BJ (cell line): ENCODE data around the gene FBF1. TPM values are rescaled to one million over a fixed set of nuclear protein-coding genes. Genes with fewer than 3 reads are reported as not detected.

Experiments
- CTCF ChIA-PET: fragments of 350-600 bp; formaldehyde crosslinking; extraction: SDS; loops from one replicate; lab custom pipeline; 2021; ENCODE audit warnings: antibody characterized with exemption, inconsistent platforms; lab: Yijun Ruan, JAX
- POLR2A ChIA-PET: fragments of 300-600 bp; sonication (Branson Sonifier 250); formaldehyde crosslinking; extraction: SDS; loops from one replicate; lab custom pipeline; 2021; ENCODE audit warnings: antibody characterized with exemption; lab: Charles Lee
- DNase-seq: peaks from one replicate; pipeline ENCODE4 v3.0.0-alpha.2; 2011; ENCODE audit warnings: low read depth
- H3K27me3 ChIP-seq: 2 replicates; pipeline ENCODE4 v1.6.0; 2011; ENCODE audit warnings: low read length; ENCODE audit not compliant: control insufficient read depth, insufficient read depth
- H3K36me3 ChIP-seq: 2 replicates; pipeline ENCODE4 v1.5.1; 2011; ENCODE audit warnings: low read length; ENCODE audit not compliant: control insufficient read depth, insufficient read depth
- H3K4me3 ChIP-seq: 2 replicates; pipeline ENCODE4 v1.5.1; 2011; ENCODE audit warnings: low read depth, mild to moderate bottlenecking, control low read depth, low read length
- CTCF ChIP-seq: IDR thresholded peaks from 2 replicates; pipeline ENCODE4 v1.5.1; 2011; ENCODE audit warnings: low read depth, mild to moderate bottlenecking, control low read depth, inconsistent platforms, low read length, moderate library complexity; ENCODE audit not compliant: insufficient read depth
- polyA plus RNA-seq: library from polyadenylated mRNA; depleted of rRNA; stranded (reverse); fragments of >200 nt; gene quantifications from 2 replicates; pipeline ENCODE4 v1.2.3, GENCODE V29; 2011

The FBF1 gene
- polyA plus RNA-seq, 1 experiment, result 4.8 TPM

GRCh38 chr17:75878174-75878998 lies 62.5 kb downstream of the FBF1 start, which contains the start of gene TRIM47:
Gene TRIM47 (minus strand): TSS chr17:75878581. CDS start chr17:75878548, 33 bp downstream.
- ChIA-PET POLR2A (interaction anchor here (1.5 kb wide), 1 partner anchor 98 kb away, joined by 5 read pairs; no protein-coding TSS in a partner anchor), CTCF (interaction anchor here (0.7 to 6.6 kb wide), 14 partner anchors 9 to 518 kb away, joined by 3 to 58 read pairs (median 4); partner anchors contain the start of genes TRIM65 and WBP2)
- peak; percentile 39 for TF ChIP-seq CTCF
- Histone ChIP-seq H3K27me3 (peaks cover 2% of the 10 kb centered on the region; the same call in 1 of the 2 replicates), H3K4me3 (peak within 1 kb of the TSS; percentile 31), H3K36me3 (no peaks in the 10 kb centered on the region)
- DNase-seq, result no peak

GRCh38 chr17:75877752-75878173 lies 63.1 kb downstream of the FBF1 start:
- CTCF ChIA-PET, result interaction anchor here (0.6 to 6.6 kb wide), 19 partner anchors 10 to 519 kb away, joined by 3 to 58 read pairs (median 4); partner anchors contain the start of genes TRIM65 and WBP2
- POLR2A ChIA-PET, result interaction anchor here (1.5 kb wide), 1 partner anchor 98 kb away, joined by 5 read pairs; no protein-coding TSS in a partner anchor
- Histone ChIP-seq H3K27me3 (peaks cover 2% of the 10 kb centered on the region; the same call in 1 of the 2 replicates), H3K4me3 (peak overlapping the region; percentile 31), H3K36me3 (no peaks in the 10 kb centered on the region)
- TF ChIP-seq CTCF, result peak; percentile 35
- DNase-seq, result no peak

GRCh38 chr17:75876938-75877751 lies 63.7 kb downstream of the FBF1 start:
- Histone ChIP-seq H3K27me3 (peaks cover 2% of the 10 kb centered on the region; the same call in 1 of the 2 replicates), H3K4me3 (peak overlapping the region; percentile 31), H3K36me3 (no peaks in the 10 kb centered on the region)
- peak; percentile 77 for DNase-seq
- CTCF ChIA-PET, result interaction anchor here (0.6 to 6.6 kb wide), 18 partner anchors 9 to 520 kb away, joined by 3 to 58 read pairs (median 3); partner anchors contain the start of genes TRIM65 and WBP2
- TF ChIP-seq CTCF, result peak; percentile 28
- POLR2A ChIA-PET, result interaction anchor here (1.5 kb wide), 1 partner anchor 97 kb away, joined by 5 read pairs; no protein-coding TSS in a partner anchor

GRCh38 chr17:75876190-75876937 lies 64.5 kb downstream of the FBF1 start:
- ChIA-PET POLR2A (no interaction called here), CTCF (interaction anchor here (0.7 to 6.6 kb wide), 8 partner anchors 12 to 189 kb away, joined by 3 to 58 read pairs (median 4); partner anchors contain the start of genes TRIM65 and WBP2)
- Histone ChIP-seq H3K36me3 (no peaks in the 10 kb centered on the region), H3K27me3 (peaks cover 1% of the 10 kb centered on the region; the same call in 1 of the 2 replicates), H3K4me3 (peak overlapping the region; percentile 14; the same call in 1 of the 2 replicates)
- TF ChIP-seq CTCF, result no peak
- DNase-seq, result no peak
